Activated CD4-positive, alpha-beta T cell treated with anti-CD3 and anti-CD28 coated beads for 24 hours (primary cell): Measurements from ENCODE around the gene PFKFB4.

Experiments
- DNase-seq, 2 donors: peaks; one replicate each; pipeline ENCODE4 v3.0.0-alpha.2; 2020; ENCODE audit warnings: low read depth in 2 of 2

PFKFB4 gene

GRCh38 chr3:48556796-48557626 lies at the start of gene PFKFB4:
PFKFB4 (minus strand) TSS chr3:48556803; CDS start chr3:48556777, 26 bp downstream.
- peak; percentile 99 for DNase-seq

GRCh38 chr3:48601622-48601994 lies 45.0 kb upstream of the PFKFB4 start:
- DNase-seq: no peak

- no peak for DNase-seq
These were observed 44.4 kb upstream of the PFKFB4 start for GRCh38 chr3:48600711-48601621.

- DNase-seq: no peak
These were observed 43.1 kb upstream of the PFKFB4 start for GRCh38 chr3:48599509-48600285.

GRCh38 chr3:48599077-48599501 lies 42.5 kb upstream of the PFKFB4 start:
- no peak for DNase-seq

GRCh38 chr3:48598323-48599076 lies 41.9 kb upstream of the PFKFB4 start:
- DNase-seq: no peak

- DNase-seq: no peak
These were observed 40.8 kb upstream of the PFKFB4 start for GRCh38 chr3:48597408-48597800.

GRCh38 chr3:48596676-48597407 lies 40.2 kb upstream of the PFKFB4 start:
- DNase-seq: no peak

GRCh38 chr3:48596157-48596556 lies 39.6 kb upstream of the PFKFB4 start:
- no peak for DNase-seq

GRCh38 chr3:48595526-48596121 lies 39.0 kb upstream of the PFKFB4 start:
- no peak for DNase-seq

GRCh38 chr3:48595075-48595525 lies 38.5 kb upstream of the PFKFB4 start, which contains the start of gene COL7A1:
COL7A1 (minus strand) TSS chr3:48595329; CDS start chr3:48595159, 170 bp downstream.
- no peak for DNase-seq

GRCh38 chr3:48594417-48595049 lies 37.9 kb upstream of the PFKFB4 start:
- DNase-seq: no peak

GRCh38 chr3:48593337-48593736 lies 36.7 kb upstream of the PFKFB4 start:
- DNase-seq: no peak

- DNase-seq: no peak
These were observed 36.0 kb upstream of the PFKFB4 start for GRCh38 chr3:48592519-48593087.

GRCh38 chr3:48591886-48592518 lies 35.4 kb upstream of the PFKFB4 start:
- no peak for DNase-seq

- DNase-seq: no peak
These were observed 34.8 kb upstream of the PFKFB4 start for GRCh38 chr3:48591436-48591835.

GRCh38 chr3:48588230-48588629 lies 31.6 kb upstream of the PFKFB4 start:
- no peak for DNase-seq

- DNase-seq: no peak
These were observed 31.1 kb upstream of the PFKFB4 start for GRCh38 chr3:48587686-48588085.

GRCh38 chr3:48585411-48585810 lies 28.8 kb upstream of the PFKFB4 start:
- DNase-seq: no peak
